GM19193 (cell line): Measurements from ENCODE around the gene HRH3.

Experiments
- POLR2A ChIP-seq: IDR thresholded peaks from 4 replicates; pipeline ENCODE4 v1.6.1; 2011; ENCODE audit not compliant: insufficient read depth, insufficient read length; ENCODE audit errors: extremely low read depth

HRH3 gene

GRCh38 chr20:62252342-62252966 lies 32.4 kb upstream of the HRH3 start:
- TF ChIP-seq POLR2A = no peak

- no peak for TF ChIP-seq POLR2A
Observed at GRCh38 chr20:62248890-62249560, 28.9 kb upstream of the HRH3 start.

- no peak for TF ChIP-seq POLR2A
Observed at GRCh38 chr20:62246872-62247652, 27.0 kb upstream of the HRH3 start.

GRCh38 chr20:62246431-62246830 lies 26.4 kb upstream of the HRH3 start:
- no peak for TF ChIP-seq POLR2A

GRCh38 chr20:62245911-62246280 lies 25.8 kb upstream of the HRH3 start:
- no peak for TF ChIP-seq POLR2A

- no peak for TF ChIP-seq POLR2A
Observed at GRCh38 chr20:62244644-62245108, 24.6 kb upstream of the HRH3 start.

GRCh38 chr20:62243906-62244515 lies 23.9 kb upstream of the HRH3 start:
- TF ChIP-seq POLR2A = no peak

GRCh38 chr20:62243106-62243505 lies 23.0 kb upstream of the HRH3 start:
- no peak for TF ChIP-seq POLR2A

- no peak for TF ChIP-seq POLR2A
Observed at GRCh38 chr20:62242176-62242575, 22.1 kb upstream of the HRH3 start.

GRCh38 chr20:62241506-62241905 lies 21.4 kb upstream of the HRH3 start:
- no peak for TF ChIP-seq POLR2A

GRCh38 chr20:62240020-62240685 lies 20.1 kb upstream of the HRH3 start:
- no peak for TF ChIP-seq POLR2A

- no peak for TF ChIP-seq POLR2A
Observed at GRCh38 chr20:62239278-62239879, 19.3 kb upstream of the HRH3 start.

GRCh38 chr20:62238569-62239277 lies 18.6 kb upstream of the HRH3 start:
- no peak for TF ChIP-seq POLR2A

- peak; percentile 39 for TF ChIP-seq POLR2A
Observed at GRCh38 chr20:62237801-62238568, 17.9 kb upstream of the HRH3 start, which contains the start of gene OSBPL2. TSS of gene OSBPL2 (plus strand) at chr20:62238521. CDS start at chr20:62256185, 17,664 bp downstream.

GRCh38 chr20:62237514-62237800 lies 17.4 kb upstream of the HRH3 start:
- TF ChIP-seq POLR2A = no peak
